Prostate gland (tissue), 2 donors: Measurements from ENCODE around the gene AP1S2.

Experiments
- CTCF ChIP-seq, 4 experiments: fragments of 200-600 bp in 2 of 4; fragments of 450-650 bp in 2 of 4; sonication (generic) in 2 of 4; IDR thresholded peaks; 1 replicate in 3 of 4; 2 replicates in 1 of 4; pipeline ENCODE4 v1.5.1; 2016 to 2019; ENCODE audit warnings: antibody characterized with exemption in 4 of 4, mild to moderate bottlenecking in 2 of 4, moderate library complexity in 2 of 4
- POLR2A ChIP-seq: fragments of 450-650 bp; IDR thresholded peaks from one replicate; pipeline ENCODE4 v1.6.1; 2016; ENCODE audit warnings: antibody characterized with exemption, mild to moderate bottlenecking
- POLR2AphosphoS5 ChIP-seq: sonication (generic); formaldehyde crosslinking; IDR thresholded peaks from one replicate; pipeline ENCODE4 v1.6.1; 2017; ENCODE audit warnings: antibody characterized with exemption

- TF ChIP-seq POLR2A (no peak), POLR2AphosphoS5 (no peak), CTCF (IDR thresholded peaks at IDR 0.05) (no peak)
These were observed 28.7 kb downstream of the AP1S2 start for GRCh38 chrX:15825936-15826335.
